ENCODE measurements around the gene POLD4. TPM values are rescaled to one million over a fixed set of nuclear protein-coding genes. Genes with fewer than 3 reads are reported as not detected.
A peak's percentile ranks its signal among the peaks of the same experiment; 100 is the strongest.
"Not testable (repeated sequence)": the region's sequence is repeated elsewhere in the genome, so short reads cannot be mapped to it uniquely, and the experiment has no call there.

POLD4 gene
- polyA plus RNA-seq (ENCODE audit: insufficient read length) = 33.3 TPM

- peak; percentile 94 for DNase-seq
These were observed at the start of gene POLD4 for GRCh38 chr11:67353317-67354074. TSS of gene POLD4 (minus strand) at chr11:67353546. CDS start at chr11:67353399, 147 bp downstream.

GRCh38 chr11:67403085-67403484 lies 49.7 kb upstream of the POLD4 start:
- DNase-seq = not testable (repeated sequence)

- not testable (repeated sequence) for DNase-seq
These were observed 49.0 kb upstream of the POLD4 start for GRCh38 chr11:67402192-67402839.

GRCh38 chr11:67401495-67402191 lies 48.3 kb upstream of the POLD4 start, which contains the start of gene PPP1CA:
TSS of gene PPP1CA (minus strand) at chr11:67401858. CDS start at chr11:67401782, 76 bp downstream.
- peak; percentile 89 for DNase-seq

GRCh38 chr11:67400942-67401494 lies 47.7 kb upstream of the POLD4 start:
- no peak for DNase-seq

DNA sequence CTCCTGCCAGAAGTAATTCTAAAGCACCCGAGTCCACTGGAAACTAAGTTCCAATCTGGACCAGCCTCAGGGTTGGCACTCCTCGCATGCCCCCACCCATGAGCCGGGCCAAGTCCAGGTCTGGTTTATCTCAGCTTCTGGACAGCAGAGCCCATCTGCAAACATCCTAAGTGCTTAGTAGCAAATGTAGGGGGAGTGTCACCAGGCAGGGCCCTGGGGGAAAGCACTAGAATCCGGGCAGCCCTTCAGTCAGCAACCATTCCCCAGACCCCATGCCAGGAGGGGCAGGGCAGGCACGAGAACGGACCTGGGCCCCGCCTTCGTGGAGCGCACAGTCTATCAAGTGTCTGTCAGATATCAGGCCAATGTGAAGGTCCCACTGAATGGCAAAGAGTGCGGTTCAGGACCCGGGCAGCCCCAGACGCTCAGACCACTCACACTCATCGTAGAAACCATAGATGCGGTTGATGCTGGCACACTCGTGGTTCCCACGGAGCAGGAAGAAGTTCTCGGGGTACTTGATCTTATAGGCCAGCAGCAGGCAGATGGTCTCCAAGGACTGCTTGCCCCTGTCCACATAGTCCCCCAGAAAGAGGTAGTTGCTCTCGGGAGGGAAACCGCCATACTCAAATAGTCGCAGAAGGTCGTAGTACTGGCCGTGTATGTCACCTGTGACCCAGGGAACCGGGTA lies 47.0 kb upstream of the POLD4 start:
- DNase-seq = no peak

GRCh38 chr11:67398661-67399563 lies 45.6 kb upstream of the POLD4 start:
- DNase-seq = no peak

GRCh38 chr11:67397986-67398660 lies 44.8 kb upstream of the POLD4 start:
- DNase-seq = no peak

DNA sequence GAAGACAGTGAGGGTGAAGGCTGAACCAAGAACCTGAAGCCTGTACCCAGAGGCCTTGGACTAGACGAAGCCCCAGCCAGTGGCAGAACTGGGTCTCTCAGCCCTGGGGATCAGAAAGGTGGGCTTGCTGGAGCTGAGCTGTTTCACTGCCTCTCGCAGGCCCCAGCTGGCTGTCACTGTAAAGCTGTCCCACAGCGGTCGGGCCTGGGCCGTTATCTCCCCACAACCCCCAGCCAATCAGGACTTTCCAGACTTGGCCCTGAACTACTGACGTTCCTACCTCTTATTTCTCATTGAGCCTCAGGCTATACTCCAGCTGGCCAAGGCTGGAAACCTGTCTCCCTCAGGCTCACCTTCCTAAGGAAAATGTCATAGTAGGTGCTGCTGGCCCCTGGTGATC lies 44.2 kb upstream of the POLD4 start:
- no peak for DNase-seq

- DNase-seq = no peak
These were observed 43.4 kb upstream of the POLD4 start for GRCh38 chr11:67396587-67397389.

GRCh38 chr11:67396259-67396581 lies 42.9 kb upstream of the POLD4 start:
- no peak for DNase-seq

GRCh38 chr11:67395555-67396258 lies 42.4 kb upstream of the POLD4 start:
- DNase-seq = no peak

DNA sequence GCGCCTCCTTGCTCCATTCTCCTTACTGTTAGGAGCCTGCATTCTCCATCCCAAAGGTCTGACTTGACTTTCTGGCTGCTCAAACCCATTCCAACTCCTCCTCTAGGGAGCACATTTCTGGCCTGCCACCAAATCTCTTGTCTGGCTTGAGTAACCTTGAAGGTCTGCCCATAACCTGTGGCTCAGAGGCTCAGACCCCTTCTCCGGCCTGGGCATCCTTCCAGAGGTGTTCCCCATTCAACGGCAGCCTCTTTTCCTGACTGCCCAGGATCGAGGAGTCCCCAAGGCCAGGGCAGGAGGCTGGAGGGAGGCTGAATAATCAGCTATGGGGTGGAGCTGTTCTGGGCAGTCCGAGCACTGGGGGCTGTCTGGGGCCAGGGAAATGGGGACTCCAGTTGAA lies 40.6 kb upstream of the POLD4 start:
- no peak for DNase-seq

DNA sequence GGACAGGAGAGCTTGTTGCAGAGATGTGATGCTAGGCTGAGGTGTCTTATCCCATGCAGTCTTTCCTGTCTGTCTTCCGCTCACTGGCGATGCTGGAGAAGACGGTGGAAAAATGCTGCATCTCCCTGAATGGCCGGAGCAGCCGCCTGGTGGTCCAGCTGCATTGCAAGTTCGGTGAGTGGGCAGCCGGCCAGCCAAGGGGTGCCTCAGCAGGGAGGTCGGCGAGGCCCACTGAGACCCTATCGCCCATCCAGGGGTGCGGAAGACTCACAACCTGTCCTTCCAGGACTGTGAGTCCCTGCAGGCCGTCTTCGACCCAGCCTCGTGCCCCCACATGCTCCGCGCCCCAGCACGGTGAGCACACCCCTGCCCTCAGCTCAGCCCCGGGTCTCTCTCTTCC lies 40.1 kb upstream of the POLD4 start:
- no peak for DNase-seq

DNA sequence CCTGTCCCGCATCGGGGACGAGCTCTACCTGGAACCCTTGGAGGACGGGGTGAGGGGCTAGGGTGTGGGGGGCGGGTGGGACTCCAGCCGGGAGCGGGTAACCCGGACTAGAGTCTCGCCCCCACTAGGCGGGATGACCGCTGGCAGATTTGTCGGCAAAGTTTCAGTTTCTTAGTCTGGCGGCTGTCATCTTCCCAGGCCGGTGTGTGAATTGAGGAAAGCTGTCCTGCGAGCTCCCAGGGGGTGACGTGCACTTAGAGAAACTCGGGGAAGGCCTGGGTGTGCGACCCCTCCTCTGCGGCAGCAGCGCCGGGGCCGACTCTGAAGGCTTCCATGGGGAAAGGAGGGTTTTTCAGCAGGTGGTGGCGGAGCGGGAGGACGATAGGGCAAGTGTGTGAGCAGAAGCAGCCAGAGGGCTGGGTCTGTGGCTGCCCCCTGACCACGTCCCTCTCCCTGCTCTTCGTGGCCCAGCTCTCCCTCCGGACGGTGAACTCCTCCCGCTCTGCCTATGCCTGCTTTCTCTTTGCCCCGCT lies 38.9 kb upstream of the POLD4 start:
- no peak for DNase-seq

DNA sequence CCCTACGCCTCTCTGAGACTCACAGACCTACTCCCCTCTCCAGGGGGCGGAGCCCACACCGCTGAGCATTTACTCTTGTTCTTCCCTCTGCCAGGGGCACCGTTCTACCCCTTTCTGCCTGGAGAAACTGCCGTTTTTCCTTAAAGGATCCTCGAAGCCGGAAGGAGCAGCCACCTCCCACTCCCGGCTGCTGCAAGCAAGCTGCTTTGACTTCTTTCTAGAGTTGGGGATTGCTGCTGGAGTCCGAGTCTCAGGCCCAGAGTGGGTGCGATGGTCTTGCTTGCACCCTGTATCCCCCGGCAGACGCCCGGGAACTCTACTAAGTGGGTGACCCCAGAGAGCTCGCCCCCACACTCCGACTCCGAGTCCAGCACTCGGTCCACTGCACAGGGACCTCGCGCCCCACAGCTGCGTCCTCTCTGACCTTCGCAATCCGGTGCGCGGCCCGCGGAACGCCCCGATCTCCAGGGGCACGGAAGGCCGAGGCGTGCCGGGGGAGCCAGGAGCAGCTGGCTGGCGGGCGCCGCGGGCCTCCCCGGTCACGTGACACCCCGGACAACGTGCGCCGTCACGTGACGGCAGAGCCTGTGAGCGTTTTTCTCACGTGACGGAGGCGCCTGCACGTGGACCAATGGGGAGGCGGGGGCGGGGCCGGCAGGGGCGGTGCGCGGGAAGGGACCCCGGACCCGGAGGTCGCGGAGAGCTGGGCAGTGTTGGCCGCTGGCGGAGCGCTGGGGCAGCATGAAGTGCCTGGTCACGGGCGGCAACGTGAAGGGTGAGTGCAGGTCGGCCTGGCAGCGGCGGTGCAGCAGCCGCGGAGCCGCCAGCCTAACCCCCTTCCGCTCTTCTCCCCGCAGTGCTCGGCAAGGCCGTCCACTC lies 38.2 kb upstream of the POLD4 start, which contains the start of gene RAD9A:
Gene RAD9A, plus strand, starts transcription at position 683 of the 879 bp plus-strand sequence. Its CDS starts 59 bp downstream, at position 742.
- DNase-seq = peak; percentile 97

DNA sequence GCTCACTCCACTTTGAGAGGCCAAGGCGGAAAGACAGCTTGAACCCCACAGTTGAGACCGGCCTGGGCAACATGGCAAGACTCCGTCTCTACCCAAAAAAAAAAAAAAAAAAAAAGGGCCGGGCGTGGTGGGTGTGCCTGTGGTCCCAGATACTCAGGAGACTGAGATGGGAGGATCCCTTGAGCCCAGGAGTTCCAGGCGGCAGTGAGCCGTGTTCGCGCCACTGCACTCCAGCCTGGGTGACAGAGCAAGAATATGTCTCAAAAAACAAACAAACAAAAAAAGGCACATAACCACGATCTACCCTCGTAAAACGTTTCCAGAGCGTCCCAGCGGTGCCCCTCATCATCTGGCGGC lies 37.6 kb upstream of the POLD4 start:
- DNase-seq = no peak

GRCh38 chr11:67389477-67389876 lies 36.1 kb upstream of the POLD4 start:
- no peak for DNase-seq

Data from hindlimb muscle (tissue), 1 donor.